Stimulated activated CD8-positive, alpha-beta memory T cell treated with anti-CD3 and anti-CD28 coated beads, Interleukin-7, amount 100 ng/mL, for 4 hours (primary cell): ENCODE results near the gene FITM1.
A peak's percentile ranks its signal among the peaks of the same experiment; 100 is the strongest.
"Not testable (repeated sequence)": the region's sequence is repeated elsewhere in the genome, so short reads cannot be mapped to it uniquely, and the experiment has no call there.

Experiments used
- DNase-seq, 2 donors: peaks; one replicate each; pipeline ENCODE4 v3.0.0-alpha.2; 2020; ENCODE audit warnings: low read depth in 2 of 2

The FITM1 gene

DNA sequence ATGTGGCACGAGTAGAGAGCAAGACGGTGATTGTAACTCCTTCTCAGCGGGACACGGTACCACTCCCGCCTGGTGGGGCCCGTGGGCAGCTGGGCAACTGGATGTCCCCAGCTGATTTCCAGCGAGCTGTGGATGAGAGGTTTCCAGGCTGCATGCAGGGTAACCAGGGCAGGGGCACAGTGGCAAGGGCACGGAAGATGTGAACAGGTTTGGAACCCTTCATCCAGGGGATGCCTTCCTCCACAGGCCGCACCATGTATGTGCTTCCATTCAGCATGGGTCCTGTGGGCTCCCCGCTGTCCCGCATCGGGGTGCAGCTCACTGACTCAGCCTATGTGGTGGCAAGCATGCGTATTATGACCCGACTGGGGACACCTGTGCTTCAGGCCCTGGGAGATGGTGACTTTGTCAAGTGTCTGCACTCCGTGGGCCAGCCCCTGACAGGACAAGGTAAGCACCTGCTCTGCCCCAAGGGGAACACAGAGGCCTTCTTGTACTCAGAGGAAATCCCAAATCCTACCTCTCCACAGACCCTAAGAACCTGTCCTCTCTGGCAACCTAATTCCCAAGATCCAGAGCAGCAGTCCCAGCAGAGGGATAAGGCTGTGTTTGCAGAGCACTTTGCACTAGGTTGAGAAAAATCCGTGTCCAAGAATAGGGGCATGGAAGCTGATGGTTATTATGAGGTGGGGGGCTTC lies 32.1 kb upstream of the FITM1 start:
- DNase-seq, result no peak

GRCh38 chr14:24098927-24099813 lies 31.3 kb upstream of the FITM1 start:
- no peak for DNase-seq

GRCh38 chr14:24100197-24100981 lies 30.1 kb upstream of the FITM1 start:
- DNase-seq, result no peak

GRCh38 chr14:24100982-24101494 lies 29.4 kb upstream of the FITM1 start:
- no peak for DNase-seq

DNA sequence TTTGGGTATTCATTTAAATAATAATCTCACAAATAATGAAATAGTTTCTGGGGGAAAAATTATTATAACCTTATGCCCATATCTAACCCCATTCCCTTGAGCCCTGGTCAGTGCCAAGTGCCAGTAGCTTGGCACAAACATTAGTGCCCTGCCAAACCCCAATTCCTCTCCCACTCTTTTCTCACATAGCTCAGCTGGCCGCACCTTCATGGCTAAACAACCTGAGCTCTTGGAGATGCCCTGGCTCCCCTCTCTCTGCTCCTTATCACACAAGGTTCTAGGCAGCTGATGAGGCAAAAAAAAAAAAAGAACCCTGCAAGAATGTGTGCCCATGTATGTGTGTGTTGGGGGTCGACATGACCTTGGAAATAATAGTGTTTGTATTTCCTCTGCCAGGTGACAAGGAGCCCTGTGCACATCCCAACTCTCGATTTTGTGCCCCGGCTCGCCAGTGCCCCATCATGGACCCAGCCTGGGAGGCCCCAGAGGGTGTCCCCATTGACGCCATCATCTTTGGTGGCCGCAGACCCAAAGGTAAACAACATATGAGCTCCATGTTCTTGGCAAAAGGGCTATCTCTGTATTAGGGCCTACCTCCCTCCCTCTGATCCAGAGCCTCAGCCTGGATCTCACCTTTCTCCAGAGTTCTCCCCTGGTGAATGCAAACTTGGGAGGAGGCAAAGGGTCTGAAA lies 28.0 kb upstream of the FITM1 start:
- DNase-seq, result no peak

DNA sequence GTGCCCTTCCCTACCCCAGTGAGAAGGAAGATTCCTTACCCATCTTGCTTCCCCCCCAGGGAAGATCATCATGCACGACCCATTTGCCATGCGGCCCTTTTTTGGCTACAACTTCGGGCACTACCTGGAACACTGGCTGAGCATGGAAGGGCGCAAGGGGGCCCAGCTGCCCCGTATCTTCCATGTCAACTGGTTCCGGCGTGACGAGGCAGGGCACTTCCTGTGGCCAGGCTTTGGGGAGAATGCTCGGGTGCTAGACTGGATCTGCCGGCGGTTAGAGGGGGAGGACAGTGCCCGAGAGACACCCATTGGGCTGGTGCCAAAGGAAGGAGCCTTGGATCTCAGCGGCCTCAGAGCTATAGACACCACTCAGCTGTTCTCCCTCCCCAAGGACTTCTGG lies 27.0 kb upstream of the FITM1 start:
- DNase-seq, result no peak

DNA sequence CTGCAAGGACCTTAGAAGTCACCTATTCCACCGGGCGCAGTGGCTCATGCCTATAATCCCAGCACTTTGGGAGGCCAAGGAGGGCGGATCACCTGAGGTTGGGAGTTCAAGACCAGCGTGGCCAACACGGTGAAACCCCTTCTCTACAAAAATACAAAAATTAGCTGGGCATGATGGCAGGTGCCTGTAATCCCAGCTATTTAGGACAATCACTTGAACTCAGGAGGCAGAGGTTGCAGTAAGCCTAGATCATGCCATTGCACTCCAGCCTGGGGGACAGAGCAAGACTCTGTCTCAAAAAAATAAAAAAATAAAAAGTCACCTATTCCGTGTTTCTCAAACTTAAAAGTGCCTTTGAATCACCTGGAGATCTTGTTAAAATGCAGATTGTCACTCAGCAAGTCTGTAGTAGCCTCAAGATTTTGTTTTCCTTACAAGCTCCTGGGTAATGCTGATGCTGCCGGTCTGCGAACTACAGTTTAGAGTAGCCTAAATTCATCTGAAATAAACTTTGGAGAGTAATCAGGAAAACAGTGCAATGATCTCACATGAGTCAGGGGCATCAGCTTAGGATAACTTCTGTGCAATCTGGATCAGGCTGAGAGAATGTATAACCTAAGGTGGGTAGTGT lies 24.7 kb upstream of the FITM1 start:
- DNase-seq, result not testable (repeated sequence)

- DNase-seq, result no peak
These were observed 23.7 kb upstream of the FITM1 start for GRCh38 chr14:24106672-24107271.

GRCh38 chr14:24108336-24108874 lies 22.1 kb upstream of the FITM1 start:
- DNase-seq, result no peak

DNA sequence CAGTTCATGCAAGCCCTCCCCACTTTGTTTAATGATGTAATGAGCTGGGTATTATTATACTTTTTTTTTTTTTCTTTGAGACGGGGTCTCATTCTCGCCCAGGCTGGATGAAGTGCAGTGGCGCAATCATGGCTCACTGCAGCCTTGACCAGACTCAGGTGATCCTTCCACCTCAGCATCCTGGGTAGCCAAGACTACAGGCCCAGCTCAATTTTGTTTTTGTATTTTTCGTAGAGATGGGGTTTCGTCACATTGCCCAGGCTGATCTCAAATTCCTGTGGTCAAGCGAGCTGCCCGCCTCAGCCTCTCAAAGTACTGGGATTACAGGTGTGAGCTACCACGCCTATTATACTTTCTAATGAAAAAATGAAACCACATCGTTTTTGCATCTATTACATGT lies 20.4 kb upstream of the FITM1 start:
- no peak for DNase-seq

DNA sequence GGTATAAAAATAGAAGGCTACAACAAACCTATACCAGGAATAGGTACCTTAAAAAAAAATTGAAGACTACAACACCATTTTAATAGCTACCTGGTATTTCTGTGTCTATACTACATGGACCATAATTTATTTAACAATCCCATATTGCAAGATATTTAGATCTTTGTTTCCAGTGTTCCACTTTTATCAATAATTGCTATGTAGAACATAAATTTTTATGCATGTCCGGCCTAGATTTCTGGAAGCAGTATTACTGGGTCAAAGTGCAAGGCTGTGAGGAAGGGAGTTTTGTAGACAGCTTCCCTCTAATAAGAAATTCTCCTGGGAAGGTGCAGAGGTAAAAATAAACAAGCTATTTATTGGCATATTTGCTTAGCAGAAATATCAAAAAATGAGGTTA lies 19.9 kb upstream of the FITM1 start:
- no peak for DNase-seq

DNA sequence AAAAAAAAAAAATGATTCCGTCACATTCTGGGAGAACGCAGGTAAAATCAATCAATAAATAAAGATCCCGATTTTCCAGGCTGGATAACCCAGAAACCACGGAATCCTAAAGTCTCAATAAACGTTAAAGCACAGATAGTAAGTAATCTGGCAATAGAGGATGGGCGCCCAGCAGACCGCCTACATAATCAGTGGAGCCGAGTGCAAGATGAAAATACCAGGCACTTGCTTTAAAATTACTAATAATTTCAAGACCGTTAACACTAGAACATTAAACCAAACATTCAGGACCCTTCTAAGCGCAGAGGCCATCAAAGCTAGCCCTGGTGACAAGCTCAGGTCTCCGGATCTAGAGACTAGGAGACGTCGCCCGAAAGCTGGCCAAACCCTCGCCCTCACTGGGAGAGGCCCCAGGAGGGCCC lies 17.1 kb upstream of the FITM1 start:
- DNase-seq, result no peak

DNA sequence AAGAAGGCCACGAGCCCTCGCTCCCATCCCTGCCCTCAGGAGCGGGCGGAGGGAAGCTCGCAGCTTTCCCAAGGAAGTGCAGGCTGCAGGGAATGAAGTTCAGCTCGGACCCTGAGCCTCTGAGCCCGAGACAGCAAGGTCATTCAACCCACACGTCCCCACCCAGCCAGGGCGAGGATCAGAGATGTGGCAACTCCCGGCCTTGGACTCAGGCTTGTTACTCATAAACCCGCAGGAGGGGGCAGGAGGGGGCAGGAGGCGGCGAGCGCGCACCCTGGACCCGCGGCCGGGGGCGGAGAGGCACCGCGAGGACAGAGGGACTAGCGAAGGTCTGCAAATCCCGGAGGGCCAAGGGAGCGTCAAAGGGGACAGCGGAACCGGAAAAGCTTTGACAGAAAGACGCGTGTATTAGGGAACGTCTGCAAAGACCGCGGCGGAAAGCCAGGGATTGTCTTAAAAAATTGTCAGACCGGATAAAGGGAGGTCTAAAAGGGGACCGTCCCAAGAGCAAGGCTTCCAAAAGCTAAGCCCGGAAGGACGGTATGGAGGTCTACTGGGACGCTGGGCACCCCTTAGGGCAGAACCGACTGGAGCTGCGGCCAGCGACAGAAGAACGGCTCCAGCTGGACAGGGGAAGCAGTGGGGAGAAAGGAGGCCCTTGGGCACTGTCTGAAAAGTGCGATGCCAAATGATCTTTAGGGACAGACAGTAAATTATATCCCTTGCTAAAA lies 16.5 kb upstream of the FITM1 start:
- peak; percentile 58 to 61 for DNase-seq

DNA sequence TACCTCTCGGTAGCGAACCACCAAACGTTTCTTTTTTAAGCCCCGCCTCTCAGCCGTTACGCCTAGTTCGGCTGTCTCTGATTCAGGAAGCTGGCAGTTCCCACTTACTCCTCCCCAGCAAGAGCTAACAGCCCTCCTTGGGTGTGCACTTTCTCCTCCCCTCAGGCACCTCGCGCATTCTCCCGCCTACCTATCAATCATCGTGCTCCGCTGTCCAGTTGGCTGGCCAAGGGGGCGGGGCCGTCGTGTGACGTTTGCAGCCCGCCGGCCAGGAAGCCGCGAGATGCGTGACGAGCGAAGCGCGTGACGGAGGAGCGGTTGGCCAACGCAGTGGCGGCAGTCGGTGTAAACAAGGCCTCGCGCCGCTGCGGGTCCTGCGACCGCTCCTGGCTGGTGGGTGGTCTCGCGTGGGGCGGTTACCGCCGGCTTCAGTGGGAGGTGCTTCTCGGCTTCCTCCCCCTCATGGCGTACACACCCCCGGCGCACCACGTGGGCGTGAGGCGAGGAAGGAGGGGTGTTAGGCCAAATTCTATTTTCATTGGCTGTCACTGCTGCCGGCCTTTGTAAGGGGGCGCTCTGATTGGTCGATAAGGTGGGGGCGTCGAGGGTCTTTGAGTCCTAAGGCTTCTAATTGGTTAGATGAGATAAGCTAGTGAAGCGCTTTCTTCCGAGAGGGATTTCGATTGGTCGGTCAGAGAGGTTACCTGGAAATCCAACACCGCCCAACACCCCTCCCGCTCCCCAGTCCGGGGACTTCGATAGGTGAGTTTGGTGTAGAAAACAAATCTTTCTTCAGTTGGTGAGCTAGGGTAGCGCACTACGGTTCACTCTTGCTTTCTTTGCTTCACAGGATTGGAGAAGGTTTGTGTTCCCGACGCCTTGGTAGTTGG lies 15.7 kb upstream of the FITM1 start, which contains the start of the genes DCAF11 and NRL:
TSS of gene DCAF11 (plus strand) at position 246 of the 890 bp plus-strand sequence. CDS start 818 bp downstream, outside the sequence.
TSS of gene NRL (minus strand) at position 418 of the 890 bp plus-strand sequence. CDS start 32,101 bp downstream, outside the sequence.
- DNase-seq, result peak; percentile 98 to 99

- DNase-seq, result no peak
These were observed 14.9 kb upstream of the FITM1 start for GRCh38 chr14:24115422-24116127.

DNA sequence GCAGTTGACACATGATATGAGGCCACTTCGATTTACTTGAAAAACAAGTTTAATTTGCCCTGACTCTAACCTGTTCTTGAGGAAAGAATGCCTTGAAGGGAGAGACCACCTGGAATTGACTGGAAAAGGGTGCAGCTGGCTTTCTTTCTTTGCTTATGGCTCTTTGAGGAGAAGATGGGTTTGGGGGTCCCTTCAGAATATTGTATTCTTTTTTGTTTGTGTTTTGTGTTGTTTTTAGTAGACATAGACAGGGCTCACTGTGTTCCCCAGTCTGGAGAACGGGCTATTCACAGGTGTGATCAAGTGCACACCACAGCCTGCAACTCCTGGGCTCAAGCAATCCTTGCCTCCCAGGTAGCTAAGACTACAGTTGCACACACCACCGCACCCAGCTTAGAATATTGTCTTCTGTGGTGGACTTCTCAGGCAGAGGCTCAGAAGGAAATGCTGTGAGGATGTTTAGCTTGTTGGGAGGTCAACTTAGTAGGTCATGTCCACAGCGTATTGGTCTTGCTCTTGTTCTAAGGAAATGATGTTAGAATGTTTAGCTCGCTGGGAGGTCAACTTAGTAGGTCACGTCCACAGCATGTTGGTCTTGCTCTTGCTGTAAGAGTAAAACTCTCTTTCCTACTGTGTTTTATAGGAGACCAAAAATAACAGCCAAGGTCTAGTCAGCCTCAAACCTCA lies 14.2 kb upstream of the FITM1 start:
- DNase-seq, result no peak

DNA sequence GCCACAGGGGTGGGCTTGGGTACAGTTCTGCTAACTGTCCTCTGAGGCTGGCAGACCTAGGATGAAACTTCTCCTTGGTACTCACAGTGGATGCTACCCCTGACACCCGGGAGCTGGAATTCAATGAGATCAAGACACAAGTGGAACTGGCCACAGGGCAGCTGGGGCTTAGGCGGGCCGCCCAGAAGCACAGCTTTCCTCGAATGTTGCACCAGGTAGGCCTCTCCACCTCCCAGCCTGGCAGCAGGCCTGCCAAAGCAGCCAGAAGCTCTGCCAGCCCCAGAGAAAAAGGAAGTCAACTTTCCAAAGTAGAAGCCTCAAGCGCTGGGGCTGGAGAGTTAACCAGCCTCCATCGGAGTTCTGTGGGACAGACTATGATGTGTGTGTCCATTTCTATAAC lies 13.3 kb upstream of the FITM1 start:
- DNase-seq, result no peak
